Hepatocyte (in vitro differentiated cells): ENCODE data around the gene SORCS2.

Experiments
- EZH2 ChIP-seq: fragments of 200-600 bp; sonication (generic); IDR thresholded peaks from 2 replicates; pipeline ENCODE4 v1.6.1; 2016; ENCODE audit warnings: antibody characterized with exemption, mild to moderate bottlenecking, borderline replicate concordance
- TF ChIP-seq, protein P1 (sequence below): fragments of 200-600 bp; sonication (generic); IDR thresholded peaks from 2 replicates; pipeline ENCODE4 v1.5.1; 2016; ENCODE audit warnings: antibody characterized with exemption, mild to moderate bottlenecking; ENCODE audit not compliant: poor library complexity

GRCh38 chr4:7196736-7197135, 4.4 kb downstream of the SORCS2 start:
- TF ChIP-seq, protein P1, sequence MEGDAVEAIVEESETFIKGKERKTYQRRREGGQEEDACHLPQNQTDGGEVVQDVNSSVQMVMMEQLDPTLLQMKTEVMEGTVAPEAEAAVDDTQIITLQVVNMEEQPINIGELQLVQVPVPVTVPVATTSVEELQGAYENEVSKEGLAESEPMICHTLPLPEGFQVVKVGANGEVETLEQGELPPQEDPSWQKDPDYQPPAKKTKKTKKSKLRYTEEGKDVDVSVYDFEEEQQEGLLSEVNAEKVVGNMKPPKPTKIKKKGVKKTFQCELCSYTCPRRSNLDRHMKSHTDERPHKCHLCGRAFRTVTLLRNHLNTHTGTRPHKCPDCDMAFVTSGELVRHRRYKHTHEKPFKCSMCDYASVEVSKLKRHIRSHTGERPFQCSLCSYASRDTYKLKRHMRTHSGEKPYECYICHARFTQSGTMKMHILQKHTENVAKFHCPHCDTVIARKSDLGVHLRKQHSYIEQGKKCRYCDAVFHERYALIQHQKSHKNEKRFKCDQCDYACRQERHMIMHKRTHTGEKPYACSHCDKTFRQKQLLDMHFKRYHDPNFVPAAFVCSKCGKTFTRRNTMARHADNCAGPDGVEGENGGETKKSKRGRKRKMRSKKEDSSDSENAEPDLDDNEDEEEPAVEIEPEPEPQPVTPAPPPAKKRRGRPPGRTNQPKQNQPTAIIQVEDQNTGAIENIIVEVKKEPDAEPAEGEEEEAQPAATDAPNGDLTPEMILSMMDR: no peak
- no peak for TF ChIP-seq EZH2
